ENCODE measurements around the gene BTF3.

Gene BTF3

GRCh38 chr5:73525606-73526203, 27.5 kb downstream of the BTF3 start:
- no peak for DNase-seq

- no peak for DNase-seq
These were observed 30.0 kb downstream of the BTF3 start for GRCh38 chr5:73528248-73528647.

DNA sequence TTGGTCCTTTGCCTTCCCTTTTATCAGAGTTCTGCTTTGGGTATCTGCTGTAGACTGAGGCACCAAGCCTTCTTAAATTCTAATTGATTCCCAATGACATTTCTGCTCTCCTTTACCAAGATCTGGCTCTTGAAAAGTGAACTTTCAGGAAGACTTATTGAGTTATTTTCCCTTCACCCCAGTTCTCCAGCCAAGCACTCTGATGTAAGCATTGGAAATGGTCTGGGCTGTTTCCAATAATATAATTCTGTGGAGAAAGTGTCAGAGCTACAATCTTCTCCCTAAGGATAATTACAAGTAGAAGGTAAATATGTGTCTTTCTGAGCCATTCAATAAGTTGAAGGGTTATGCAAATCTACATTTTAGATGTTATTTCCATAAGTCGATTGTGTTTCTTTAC, 30.8 kb downstream of the BTF3 start:
- no peak for DNase-seq

DNA sequence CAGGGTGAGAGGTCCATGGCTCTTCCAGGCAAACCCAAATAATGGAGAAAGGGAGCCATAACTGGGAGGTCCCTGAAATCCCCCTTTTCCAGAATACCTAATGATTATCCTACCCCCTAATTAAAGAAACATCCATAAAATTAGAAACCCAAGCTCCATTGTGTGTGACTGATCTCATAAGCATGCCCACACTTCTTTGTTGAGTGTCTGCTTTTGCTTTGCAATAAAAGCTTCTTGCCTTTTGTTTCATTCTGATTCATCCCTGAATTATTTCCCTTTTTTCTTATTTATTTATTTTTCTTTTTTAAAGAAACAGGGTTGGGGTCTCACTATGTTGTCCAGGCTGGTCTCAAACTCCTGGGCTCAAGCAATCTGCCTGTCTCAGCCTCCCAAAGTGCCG, 33.1 kb downstream of the BTF3 start:
- DNase-seq, result no peak

DNA sequence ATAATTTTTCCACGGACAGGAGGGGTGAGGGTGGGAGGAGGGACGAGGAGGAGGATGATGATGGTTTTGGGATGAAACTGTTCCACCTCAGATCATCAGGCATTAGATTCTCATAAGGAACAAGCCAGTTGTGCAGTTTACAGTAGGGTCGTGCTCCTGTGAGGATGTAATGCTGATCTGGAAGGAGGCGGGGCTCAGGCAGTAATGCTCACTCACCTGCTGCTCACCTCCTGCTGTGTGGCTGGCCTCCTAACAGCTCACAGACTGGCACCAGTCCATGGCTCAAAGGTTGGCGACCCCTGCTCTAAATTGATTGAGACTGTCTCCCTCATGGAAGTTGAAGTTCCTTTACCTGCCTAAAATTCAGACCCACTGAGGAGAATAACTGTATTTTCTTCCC, 34.0 kb downstream of the BTF3 start:
- DNase-seq, result no peak

DNA sequence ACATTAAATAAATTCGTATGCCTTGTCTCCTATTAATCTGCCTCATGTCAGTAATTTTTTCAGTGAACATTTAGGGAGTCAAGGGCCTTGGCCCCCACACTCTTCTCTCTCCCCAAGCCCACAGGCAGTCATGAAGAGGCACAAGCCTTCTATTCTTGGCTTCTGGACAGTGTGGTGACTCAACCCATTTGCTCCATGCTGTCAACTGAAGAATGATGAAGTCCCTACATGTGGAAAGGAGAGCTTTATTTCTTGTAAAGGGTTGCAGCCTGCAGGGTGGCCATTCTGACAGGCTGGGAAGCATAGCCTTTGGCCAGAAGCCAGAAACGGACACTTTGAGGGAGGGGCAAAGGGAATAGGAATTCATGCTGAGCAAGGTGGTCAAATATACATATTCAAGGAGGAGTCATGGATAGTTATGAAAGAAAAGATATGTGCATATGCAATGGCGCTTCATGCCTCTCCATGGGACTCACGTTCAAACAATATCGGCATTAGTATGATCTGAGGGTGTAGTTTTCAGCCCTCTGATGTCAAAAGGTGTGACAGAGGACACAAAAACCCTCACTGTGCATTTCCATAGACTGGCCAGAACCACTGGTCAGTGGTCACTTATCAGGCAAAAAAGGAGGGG, 35.9 kb downstream of the BTF3 start:
- no peak for DNase-seq

DNA sequence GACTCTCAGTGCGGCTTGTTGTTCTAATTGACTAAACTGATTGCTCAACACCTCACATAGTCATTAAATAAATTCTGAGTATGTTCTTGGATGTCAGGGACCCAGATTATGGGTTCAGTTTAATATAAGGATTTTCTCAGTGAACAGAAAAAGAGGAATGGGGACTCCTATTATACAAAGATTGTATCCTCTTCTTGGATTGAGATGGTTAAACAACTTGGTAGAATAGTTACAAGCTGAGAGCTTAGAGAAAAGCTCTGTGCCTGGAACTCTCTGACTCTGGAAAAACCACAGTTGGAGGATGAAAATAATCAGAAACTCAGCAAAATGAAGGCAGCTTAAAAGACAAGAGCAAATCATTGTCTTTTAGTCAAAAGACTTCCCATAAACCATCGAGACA, 36.7 kb downstream of the BTF3 start:
- DNase-seq, result no peak

DNA sequence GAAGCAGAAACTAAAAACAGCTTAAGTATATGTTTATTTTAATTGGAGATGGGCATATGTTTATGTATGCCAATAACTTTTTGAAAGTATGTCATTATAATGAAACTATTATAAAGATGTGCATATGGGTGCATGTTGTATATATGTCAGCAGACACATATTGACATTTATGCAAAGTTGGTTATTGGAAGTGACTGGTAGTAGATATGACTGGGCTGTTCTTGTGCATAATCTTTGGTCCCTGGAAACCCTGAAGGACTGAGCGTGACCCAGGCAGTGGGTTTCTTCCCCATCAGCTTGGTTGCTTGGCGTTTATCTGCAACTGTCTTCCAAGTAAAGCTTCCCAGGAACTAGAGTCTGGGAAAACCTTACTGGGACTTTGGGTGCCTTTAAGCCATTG, 41.5 kb downstream of the BTF3 start:
- DNase-seq, result no peak

DNA sequence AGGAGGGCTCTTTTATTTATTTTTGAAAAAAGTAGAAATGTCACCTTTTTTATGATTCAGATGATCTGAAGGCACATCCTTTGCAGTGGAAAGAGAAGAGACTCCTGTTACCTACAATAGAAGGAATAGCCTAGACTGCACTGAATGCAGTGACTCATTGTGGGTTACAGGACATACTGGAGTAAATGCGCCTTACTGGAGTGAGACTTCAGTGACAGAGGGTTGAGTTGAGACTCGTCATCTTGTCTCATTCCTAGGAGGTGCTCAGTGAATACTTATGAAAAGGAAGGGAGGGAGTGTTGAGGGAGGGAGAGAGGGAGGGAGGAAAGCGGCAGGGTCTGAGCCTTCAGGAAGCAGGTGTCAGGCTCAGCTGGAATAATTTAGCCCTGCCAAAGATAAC, 42.0 kb downstream of the BTF3 start:
- no peak for DNase-seq

DNA sequence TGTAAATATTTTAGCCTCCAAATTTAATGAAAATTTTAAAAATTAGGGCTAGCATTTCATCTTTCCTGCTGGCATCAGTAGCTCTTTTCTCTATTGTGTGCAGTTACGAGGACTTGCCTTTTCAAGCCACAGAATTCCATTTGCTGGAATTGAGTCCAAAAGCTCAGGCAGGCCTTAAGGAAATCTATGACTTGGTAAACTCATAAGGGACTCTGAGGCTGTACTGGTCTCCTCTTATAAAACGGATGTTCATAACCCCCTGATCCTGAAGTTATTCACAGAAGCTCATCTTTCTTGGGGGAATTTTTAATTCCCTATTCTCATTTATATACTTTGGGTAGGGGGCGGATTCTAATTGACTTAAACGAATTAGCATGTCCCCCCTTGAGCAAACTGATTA, 43.8 kb downstream of the BTF3 start:
- no peak for DNase-seq

DNA sequence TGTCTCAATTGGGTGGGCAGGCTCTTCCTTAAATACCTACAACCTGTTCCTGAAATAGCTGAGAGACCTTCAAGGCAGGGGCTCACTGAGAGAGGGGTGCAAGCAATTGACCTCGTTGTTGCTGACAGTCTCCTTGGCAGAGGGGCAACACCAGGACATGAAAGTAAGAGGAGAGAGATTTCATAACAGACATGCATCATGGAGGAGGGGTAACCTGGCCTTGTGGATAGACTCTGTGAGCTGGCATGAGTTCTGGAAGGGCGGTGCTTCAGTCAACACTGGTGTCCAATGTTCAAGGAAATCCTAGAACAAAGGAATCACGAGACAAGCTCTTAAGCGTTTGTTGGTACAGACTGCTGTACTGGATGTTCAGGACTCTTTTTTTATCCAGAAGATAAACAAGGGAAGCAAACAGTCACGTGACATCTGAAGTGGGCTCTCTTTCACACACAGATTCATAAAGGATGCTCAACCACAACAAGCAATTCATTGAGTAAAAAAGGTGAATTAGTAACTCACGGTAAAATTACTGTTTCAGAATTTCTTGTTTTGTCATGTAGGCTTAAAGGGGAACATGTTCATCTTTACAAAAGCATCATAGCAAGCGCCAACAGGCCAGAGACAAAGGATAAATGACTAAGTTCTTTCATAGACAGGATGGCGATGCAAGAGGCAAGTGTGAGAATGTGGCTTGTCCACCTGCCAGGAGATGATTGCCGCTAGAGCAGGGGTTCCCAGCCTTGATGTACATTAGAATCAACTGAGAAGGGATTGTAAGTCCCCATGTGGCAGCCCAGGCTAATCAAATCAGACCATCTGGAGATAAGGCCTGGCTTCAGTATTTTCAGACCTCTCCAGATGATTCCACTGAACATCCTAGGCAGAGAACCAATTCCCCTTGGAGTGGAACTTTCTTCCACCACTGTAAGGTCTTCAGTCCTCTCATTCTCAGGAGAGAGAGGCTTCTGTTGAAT, 46.5 kb downstream of the BTF3 start:
- no peak for DNase-seq

DNA sequence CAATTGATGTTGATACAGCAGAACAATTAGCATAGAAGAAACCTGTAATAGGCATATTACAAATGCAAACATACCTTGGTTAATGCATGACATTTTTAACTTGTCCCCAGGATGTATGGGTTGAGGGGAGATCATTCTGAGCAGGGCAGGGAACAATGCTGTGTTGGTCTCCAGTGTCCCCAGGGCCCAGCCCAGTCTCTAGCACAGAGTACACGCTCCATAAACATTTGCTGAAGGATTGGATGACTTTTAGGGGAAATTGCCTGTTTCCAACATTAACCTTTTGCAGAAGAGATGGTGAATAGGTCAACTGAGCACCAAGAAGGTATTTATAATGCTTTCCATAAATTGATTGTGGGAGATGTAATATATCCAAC, 47.1 kb downstream of the BTF3 start:
- no peak for DNase-seq

DNA sequence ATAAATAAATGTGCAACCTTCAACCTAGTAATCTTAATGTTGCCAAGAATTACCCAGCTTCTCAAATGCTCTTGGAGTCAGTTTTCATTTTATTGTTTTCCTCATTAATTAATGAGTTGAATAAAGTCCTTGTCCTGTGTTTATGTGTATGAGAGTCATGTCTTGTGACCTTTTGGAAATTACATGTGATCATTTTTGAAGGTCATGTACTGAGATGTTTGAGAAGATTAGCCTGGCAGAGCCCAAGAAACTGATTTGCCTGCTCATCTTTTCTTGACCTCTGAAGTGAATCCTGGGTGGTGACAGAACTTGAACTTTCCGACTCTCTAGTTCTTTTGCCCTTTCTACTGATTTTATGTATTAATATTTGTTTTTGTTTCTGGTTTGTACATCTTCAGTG, 51.8 kb downstream of the BTF3 start:
- no peak for DNase-seq

GRCh38 chr5:73552642-73553041, 54.4 kb downstream of the BTF3 start:
- no peak for DNase-seq
